NCI-H82 treated with DMSO at 0.1 percent for 48 hours (cell line): Measurements from ENCODE around the gene NTN1.
"Not testable (repeated sequence)": the region's sequence is repeated elsewhere in the genome, so short reads cannot be mapped to it uniquely, and the experiment has no call there.

Source experiments
- DNase-seq: peaks from one replicate; lab custom pipeline; 2025; ENCODE audit not compliant: unreplicated experiment; lab: John Stamatoyannopoulos, UW

Gene NTN1

DNA sequence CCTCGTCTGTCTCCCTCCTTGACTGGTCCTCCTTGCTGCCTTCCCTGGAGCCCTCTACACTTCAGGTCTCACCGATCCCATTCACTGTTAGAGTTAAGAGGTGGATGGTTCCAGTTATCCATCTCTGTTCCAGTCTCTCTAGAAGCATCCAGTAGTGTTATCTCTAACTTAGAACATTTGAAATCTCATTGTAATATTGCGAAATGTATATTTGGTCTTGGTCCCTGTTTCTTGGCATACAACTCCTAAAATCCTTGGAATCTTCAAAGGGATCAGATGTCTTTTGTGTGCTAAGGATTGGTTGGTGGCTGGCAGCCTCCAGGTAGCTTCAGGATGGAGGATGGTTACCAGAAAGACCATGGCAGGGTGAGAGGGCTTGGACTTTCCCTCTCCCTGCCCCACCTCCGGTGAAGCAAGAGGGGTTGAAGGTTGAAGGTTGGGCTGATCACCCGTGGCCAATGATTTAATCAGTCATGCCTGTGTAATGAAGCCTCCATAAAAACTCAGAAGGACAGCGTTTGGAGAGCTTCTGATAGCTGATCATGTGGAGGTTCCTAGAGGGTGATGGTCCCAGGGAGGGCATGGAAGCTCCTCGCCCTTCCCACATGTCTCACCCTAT is 59.1 kb downstream of the NTN1 start:
- no peak for DNase-seq

- DNase-seq = no peak
Observed at GRCh38 chr17:9080983-9081382, 59.7 kb downstream of the NTN1 start.

GRCh38 chr17:9086577-9086976 is 65.3 kb downstream of the NTN1 start:
- DNase-seq = no peak

- no peak for DNase-seq
Observed at GRCh38 chr17:9087921-9088320, 66.6 kb downstream of the NTN1 start.

DNA sequence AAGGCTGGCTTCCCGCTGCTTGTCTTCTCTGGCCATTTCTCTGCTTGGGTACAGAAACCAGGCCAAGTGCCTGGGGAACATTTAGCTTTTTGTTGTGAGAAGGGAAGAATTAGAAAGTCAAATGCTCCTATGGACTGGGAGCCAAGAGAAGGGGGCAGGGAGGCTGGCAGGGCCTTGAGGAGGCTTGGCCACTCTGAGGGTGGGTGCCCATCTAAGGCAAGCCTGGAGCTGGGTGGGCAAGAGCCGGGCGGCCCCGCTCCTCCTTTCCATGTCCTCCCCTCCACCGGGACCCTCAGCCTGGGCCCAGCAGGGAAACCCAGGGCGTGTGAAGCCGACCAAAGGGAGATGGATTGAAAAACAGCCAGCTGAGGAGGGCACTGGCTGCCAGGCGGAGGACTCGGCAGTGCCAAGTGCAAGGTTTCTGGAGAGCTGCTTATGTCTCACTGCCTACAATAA is 69.4 kb downstream of the NTN1 start:
- DNase-seq = no peak

GRCh38 chr17:9094193-9094592 is 72.9 kb downstream of the NTN1 start:
- DNase-seq = no peak

DNA sequence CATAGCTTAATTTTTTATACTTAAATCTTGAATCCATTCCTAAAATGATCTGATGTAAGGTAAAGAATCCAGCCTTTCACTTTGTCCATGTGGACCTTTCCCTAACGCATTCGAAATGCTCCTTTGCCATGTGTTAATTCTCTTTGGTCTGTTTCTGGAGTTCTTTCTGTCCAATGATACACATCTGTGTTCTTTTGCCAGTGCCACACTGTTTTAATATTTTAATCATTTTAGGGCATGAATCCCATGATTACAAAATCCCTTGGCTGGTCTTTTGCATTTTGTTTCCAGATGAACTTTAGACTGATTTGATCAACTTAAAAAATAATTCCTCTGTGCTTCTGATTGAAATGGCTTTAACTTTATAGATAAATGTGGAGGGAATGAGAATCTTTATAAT is 74.1 kb downstream of the NTN1 start:
- DNase-seq = no peak

- no peak for DNase-seq
Observed at GRCh38 chr17:9098242-9098825, 77.0 kb downstream of the NTN1 start.

- DNase-seq = no peak
Observed at GRCh38 chr17:9101356-9101755, 80.0 kb downstream of the NTN1 start.

- DNase-seq = not testable (repeated sequence)
Observed at GRCh38 chr17:9103193-9103592, 81.9 kb downstream of the NTN1 start.

DNA sequence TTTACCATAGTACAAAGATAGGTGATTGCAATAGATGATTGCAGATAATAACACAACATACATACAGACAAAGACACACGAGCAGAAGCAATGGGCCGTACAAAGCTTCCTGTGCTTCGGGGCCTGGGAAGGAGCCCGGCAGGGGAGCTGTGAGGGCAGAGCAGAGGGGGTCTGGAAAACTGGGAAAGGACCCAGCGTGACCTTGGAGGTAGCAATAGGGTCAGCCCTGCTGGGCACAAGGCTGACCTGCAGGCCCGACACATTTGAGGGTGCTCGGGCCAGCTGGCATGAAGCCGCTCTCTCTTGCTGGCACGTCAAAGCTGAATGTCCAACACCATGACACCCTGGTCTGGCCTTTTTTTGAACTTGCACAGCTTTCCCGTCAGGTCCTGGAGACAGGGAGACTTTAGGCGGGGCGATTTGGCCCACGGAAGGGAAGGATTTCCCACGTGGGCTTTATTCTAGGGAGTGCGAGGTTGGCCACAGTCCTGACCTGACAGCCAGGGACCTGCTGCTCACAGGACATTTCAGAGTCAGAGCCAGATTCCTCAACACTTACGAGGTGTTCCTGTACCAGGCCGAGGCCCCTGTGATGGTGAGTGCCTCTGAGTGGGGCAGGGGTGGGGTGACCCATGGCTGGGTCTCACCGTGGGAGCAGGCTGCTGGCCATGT is 83.2 kb downstream of the NTN1 start:
- no peak for DNase-seq

DNA sequence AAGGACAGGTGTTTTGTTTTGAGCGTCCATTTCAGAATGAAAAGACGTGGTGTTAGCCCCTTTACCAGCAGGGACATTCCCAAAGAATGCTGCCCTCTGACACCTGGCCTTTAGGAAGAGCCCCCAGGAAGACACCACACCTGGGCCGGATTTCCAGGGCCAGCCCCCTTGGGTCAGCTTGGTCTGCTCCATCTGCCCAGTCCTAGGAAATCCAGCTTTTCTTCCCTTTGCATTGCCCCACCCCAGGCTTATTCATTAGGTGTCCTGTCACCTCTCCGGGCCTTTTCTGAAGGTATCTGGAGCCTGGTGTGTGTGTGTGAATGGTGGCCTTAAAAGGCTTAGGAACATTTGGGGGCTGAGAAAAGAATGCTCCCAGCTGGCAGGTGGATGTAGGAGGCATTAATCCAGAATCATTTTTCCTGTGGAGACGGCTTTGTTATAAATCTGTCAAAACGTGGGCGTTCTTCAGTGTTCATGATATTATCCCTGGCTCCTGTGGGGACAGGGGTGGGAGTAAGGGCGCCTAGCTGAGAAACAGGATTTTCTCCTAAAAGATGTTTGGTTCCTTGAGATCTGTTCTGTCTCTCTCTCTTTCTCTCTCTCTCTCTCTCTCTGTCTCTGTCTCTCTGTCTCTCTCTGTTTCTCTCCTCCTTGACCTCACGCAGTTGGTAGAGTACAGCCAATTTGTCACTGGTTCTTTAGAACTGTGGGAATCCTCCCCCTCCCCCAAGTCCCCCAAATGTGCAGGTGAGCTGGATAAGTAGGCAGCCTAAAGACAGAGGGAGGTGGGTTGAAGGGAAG is 84.0 kb downstream of the NTN1 start:
- DNase-seq = no peak

GRCh38 chr17:9106278-9106677 is 85.0 kb downstream of the NTN1 start:
- DNase-seq = not testable (repeated sequence)

GRCh38 chr17:9107527-9107926 is 86.2 kb downstream of the NTN1 start:
- DNase-seq = no peak

DNA sequence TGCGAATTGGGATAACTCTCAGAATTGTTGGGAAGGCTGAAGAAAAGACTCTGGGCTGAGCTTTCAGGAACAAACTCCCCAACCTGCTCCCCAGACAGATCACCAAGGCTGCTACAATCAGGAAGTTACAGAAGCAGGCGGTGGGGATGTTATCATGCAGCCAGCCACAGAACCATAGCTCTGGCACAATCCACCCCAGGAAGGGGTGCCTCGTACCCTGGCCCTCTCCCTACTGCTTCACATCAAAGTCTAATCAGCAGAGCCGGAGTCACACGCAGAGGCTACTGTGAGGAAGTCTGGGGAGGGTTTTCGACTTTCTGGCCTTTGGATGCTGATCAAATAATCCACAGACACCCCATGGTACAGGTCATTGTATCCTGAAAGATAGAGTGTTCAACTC is 86.8 kb downstream of the NTN1 start:
- no peak for DNase-seq

- no peak for DNase-seq
Observed at GRCh38 chr17:9109933-9110332, 88.6 kb downstream of the NTN1 start.

- DNase-seq = no peak
Observed at GRCh38 chr17:9110501-9110900, 89.2 kb downstream of the NTN1 start.

DNA sequence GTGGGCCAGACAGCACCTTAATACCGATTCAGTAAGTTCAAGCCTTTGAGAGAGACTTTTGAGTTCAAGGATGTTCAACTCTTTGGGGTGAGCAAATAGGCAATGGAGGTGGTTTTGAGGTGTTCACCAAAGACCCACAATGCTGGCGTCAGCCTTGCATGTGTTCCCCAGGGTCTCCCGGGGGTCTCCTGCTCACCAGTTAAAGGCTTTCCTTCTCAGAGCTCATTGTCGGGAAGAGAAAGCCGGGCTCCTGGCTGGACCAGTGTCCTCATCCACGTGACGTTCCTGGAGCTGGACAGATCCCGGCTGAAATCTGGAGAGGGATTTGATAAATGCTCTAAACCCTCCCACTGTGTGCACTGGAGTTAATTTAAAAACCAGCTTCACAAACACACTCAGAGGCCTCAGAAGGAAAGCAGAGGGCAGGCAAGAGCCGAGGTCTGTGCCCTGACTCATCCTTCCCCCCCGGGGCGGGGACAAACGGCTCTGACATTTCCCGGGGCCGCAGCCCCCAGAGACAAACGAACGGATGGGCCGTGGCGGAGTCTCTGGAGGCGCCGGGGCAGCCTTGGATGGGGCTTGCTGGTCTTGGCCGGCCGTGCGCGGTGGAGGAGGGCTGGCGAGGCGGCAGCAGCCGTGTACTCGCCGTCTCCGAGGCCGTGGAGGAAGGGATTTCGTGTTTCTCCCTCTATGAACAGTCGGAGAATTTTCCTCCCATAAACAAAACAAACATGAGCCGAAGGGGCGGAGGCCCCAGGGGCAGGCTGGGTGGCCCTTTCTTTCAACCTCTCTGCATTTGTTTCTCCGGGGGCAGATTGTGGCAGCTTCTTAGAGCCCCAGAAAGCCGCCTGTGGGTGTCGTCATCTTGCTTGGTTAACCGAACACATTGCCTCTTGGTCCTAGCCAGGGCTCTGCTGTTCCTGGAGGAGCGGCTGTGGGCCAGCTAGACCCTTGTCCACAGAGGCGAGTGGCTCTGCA is 94.2 kb downstream of the NTN1 start:
- DNase-seq = no peak

DNA sequence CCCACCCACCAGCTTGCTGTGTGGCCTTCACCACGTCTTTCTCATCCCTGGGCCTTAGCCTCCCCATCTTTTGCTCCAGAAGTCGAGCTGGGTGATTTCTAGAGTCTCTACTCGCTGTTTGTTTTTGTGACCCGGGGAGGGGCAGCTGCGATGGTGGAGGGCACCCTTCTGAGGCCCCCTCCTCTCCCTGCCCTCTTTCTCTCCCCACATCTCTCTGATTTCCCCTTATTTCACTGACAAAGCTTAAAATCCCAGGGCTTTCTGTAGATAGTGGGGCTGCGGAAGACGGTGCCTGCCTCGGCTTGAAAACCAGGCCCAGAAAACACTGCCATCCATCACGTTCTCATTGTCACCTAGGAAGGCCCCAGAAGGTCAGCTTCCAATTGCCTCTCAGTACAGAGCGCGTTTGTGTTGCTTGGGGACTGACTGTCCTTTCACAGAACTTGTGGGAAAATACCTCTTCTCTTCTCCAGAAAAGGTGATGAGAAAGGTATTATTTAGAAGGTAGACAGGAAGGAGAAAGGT is 95.1 kb downstream of the NTN1 start:
- no peak for DNase-seq

DNA sequence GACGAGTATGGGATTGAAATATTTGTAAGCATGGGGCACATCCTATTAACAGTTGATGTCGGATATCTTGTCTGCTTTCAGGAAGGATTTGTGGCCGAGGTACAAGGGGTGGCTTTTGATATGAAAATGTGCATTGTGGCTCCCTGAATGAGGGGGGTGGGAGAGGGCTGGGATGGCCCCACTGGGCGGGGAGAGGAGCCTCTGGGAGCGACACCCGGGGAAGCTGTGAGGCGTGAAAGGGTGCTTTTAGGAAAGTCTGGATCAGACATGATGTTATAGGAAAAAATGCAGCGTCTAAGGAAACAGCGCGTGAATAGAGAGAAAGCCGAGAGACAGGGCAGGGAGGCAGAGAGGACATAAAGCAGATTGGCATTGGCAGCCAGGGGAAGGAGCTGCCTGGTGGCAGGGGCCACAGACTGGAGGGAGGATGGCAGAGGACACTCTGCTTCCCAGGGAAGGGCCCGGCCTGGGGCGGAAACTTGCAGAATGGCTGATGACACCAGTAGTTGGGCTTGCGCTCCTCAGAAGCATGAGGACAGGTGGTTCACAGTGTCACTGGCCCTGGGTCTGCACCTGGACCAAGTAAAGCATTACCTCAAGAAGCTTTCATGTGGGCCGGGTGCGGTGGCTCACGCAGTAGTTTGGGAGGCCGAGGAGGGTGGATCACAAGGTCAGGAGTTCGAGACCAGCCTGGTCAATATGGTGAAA is 95.7 kb downstream of the NTN1 start:
- no peak for DNase-seq
